Suppressor macrophage treated with lipopolysaccharide for 1 hour (primary cell): Measurements from ENCODE around the gene MYH13.
"Not testable (repeated sequence)": the region's sequence is repeated elsewhere in the genome, so short reads cannot be mapped to it uniquely, and the experiment has no call there.

ENCODE experiments used
- DNase-seq, 3 donors: peaks; one replicate each; pipeline ENCODE4 v3.0.0-alpha.2; 2020 to 2022

MYH13 gene

DNA sequence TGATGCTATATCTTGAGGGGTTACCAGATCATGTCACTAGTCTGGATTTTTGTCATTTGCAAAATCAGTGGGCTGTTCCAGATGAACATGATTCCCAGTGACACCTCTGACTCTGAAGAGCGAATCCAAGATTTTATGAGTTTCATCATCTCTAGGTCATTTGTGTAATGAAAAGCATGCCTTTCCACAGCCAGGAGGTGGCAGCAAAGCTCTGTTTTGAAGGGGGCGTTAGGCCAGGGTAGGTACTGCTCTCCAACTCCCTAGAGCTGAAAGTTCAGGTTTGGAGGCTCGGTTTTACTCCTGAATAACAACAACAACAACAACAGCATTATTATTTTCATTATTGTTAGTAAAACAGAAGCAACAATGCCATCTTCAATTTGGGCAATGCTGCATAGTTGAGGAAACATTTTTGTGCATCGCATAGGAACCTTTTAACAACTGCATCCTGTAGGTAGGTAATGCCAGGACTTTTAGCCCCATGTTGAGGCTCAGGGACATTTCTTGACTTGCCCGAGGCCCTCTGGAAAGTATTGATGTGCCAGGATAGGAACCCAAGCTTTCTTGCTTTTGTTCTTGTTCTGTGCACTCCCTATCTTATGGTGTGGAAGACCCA lies 77.0 kb downstream of the MYH13 start:
- DNase-seq = peak; percentile 81 to 87 (median 85)

DNA sequence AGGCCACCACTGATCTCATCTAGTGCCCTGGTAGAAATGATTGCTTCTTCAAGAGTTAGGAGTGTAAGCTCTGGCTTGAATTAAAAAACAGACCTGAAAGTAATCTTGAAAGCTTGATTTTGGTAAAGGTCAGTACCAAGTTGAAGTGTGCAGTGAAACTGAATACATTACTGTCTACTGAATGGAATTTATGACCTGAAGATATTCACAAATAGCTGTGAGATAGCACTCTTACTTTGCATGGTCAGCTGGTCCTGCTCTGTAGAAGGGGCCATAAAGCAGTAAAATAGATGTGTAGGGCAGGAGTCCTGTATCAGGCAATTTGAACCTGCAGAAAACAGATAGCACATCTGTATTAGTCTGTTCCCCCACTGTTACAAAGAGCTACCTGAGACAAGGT lies 78.6 kb downstream of the MYH13 start:
- DNase-seq = no peak

DNA sequence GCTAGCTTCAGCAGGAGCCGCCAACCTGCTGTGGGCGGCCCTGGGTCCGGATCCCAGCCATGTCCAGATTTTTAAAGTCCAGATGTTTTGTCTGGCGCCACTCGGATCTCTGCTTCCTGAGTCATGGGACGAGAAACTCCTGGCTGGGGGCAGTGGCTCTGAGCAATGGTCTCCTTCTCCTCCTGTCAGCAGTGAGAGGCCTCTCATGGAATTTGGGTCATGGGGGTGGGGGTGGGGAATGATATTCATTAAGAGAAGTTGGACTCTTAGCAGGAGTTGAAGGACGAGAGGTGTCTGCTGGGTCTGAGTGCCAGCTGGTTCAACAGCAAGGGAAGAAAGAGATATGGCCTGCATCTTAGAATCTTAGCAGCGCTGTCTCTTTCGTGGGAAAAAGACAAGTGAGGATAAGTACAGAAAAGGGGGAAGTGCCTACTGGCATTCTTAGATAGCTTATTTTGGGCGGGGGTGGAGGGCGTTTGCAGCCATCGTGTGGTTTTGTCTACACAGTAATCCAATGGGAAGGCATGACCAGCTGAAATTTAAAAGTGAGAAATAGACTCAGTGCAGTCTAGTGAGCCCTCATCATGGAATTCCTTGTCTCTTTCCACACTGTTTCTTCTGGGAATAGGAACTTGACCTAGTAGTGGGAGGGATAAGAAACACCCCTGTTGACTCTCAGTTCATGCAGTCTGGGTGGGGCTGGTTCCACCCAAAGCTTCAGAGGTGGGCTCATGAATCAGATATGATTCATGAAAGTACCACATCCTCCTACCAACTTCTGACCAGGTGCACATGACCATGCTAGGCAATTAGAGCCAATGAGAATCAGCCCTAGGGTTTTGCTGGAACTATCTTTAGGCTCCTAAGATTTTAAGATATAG lies 80.5 kb downstream of the MYH13 start:
- DNase-seq = peak; percentile 61 to 66 (median 64)

DNA sequence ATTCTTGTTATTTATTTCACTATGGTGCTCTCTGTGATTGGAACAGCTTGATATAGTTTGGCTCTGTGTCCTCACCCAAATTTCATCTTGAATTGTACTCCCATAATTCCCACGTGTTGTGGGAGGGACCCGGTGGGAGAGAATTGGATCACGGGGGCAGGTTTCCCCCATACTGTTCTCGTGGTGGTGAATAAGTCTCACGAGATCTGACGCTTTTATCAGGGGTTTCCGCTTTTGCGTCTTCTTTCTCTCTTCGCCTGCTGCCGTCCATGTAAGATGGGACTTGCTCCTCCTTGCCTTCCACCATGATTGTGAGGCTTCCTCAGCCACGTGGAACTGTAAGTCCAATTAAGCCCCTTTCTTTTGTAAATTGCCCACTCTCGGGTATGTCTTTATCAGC lies 81.2 kb downstream of the MYH13 start:
- DNase-seq = not testable (repeated sequence)

- peak; percentile 26 to 57 (median 38) for DNase-seq
Measured at GRCh38 chr17:10290041-10290440, 82.8 kb downstream of the MYH13 start.

- DNase-seq = no peak
Measured at GRCh38 chr17:10286324-10286723, 86.5 kb downstream of the MYH13 start.

DNA sequence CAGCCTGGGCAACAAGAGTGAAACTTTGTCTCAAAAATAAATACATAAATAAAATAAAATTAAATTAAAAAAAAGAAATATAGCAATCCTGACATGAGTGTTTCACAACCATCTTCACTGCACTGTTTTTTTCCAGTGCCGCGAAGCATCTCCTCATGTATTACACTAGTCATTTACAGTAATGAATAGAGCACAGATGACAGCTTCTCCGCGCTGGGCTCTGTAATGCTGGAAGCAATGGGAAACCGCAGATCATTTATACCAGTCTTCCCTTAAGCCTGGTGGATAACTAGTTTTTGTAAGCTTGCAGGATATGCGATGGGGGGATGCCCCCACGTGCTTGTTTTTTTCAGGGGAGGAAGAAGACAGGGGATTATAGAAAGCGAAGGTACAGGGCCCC lies 86.9 kb downstream of the MYH13 start:
- no peak for DNase-seq

DNA sequence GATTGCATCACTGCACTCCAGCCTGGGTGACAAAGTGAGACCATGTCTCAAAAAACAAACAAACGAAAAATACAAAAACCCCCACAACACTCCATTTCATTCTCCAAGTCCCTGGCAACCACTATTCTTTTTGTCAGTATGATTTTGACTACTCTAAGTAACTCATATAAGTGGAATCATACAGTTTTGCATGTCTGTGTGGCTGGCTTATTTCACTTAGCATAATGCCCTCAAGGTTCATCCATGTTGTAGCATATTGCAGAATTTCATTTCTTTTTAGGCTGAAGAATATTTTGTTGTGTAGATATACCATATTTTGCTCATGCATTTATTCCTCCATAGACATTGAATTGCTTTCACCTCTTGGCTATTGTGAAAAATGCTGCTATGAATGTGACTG lies 92.7 kb downstream of the MYH13 start:
- no peak for DNase-seq

- no peak for DNase-seq
Measured at GRCh38 chr17:10278218-10278617, 94.6 kb downstream of the MYH13 start.

DNA sequence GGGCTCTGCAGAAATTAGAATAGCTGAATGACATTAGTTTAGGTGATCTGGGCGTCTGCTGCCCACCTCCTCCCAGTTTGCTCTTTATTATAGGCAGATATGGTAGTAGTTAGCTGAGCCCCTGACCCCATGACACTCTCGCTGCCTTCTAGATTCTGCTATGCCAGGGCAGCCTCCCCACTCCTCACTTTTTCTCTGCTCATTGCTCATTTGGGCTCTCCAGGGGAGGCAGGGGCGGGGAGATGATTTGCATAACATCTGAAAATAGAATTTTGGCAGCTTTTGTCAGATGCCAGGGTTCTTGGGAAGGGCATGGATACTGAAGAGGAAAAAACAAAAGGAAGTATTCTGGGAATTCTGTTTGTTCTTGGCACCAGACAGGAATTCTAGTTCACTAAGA lies 96.4 kb downstream of the MYH13 start:
- no peak for DNase-seq

GRCh38 chr17:10275418-10275817 lies 97.4 kb downstream of the MYH13 start:
- no peak for DNase-seq

DNA sequence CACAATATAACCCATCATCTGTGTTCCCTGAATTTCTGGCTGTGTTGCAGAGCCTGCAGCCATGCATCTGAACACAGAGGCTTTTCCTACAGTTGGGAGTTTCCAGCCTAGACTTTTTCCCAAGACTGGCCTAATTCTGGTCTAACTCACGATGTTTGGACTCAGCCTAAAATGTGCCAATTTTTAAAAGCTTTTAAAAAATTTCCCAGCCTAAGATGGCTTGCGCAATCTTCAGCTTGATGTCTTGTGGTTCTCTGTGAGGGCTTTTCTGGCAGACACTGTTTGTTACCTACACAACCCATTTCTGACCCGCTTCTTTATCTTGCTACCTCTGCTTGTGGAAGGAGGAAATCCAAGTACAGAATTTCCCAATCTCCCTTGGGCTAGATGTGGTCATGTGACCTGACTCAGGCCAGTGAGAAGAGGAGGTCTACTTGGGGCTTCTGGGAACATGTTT lies 101.7 kb downstream of the MYH13 start:
- DNase-seq = peak; percentile 80 to 92 (median 88)

GRCh38 chr17:10270258-10270657 lies 102.5 kb downstream of the MYH13 start:
- peak; percentile 79 to 97 (median 87) for DNase-seq

GRCh38 chr17:10268005-10268404 lies 104.8 kb downstream of the MYH13 start:
- DNase-seq = no peak

- DNase-seq = peak; percentile 69 to 93 (median 80)
Measured at GRCh38 chr17:10266296-10266876, 106.4 kb downstream of the MYH13 start.

DNA sequence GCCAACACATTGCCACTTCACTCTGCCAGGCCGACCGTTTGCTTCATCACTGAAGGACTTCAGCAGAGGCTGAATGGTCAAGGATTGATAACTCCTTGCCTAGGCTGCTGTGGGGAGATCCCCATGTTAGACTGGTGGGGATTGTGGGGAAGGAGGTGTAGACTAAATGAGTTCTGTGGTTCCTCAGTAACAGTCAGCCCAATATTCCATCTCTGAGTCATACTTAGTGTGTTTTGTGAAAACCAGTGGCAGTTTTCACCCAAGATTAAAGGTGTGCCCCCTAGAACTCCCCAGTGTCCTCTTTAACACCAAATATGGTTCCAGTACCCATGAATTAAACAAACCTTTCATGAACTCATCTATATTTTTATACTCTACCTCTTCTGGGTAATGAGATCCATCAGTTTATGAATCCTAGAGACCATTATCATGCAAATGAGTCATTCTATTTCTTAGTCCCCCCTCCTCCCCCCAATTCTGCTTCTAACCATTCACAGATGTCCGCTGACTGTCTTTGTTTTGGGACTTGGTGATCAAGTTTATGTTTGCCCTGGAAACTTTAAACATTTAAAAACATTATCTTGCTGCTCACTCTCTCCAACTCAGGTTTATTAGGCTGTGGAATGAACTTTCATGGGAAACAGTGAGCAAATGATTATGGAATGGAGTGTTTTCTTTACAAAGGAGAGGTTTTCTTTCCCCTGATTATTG lies 107.6 kb downstream of the MYH13 start:
- peak; percentile 45 to 67 (median 59) for DNase-seq

DNA sequence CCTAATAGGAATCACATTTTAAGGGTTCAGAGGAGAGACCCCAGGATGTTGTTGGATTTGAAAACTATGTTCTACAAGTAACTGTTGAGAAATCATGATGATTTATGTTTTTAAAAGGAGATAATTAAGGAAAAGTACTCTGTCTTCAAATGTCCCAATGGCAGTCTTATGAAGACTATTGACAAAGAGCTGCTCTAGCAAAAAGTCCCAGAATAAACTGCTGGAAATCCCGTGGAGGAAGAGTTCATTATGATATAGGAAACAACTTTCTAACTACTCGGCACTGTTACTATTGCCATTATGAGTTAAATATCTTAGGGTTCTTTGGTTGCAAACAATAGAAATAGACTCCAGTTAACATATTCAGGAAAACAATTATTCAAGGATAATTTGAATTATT lies 108.8 kb downstream of the MYH13 start:
- DNase-seq = peak; percentile 37 to 79 (median 68)

- no peak for DNase-seq
Measured at GRCh38 chr17:10262451-10262850, 110.4 kb downstream of the MYH13 start.

GRCh38 chr17:10261098-10261497 lies 111.7 kb downstream of the MYH13 start:
- DNase-seq = no peak

DNA sequence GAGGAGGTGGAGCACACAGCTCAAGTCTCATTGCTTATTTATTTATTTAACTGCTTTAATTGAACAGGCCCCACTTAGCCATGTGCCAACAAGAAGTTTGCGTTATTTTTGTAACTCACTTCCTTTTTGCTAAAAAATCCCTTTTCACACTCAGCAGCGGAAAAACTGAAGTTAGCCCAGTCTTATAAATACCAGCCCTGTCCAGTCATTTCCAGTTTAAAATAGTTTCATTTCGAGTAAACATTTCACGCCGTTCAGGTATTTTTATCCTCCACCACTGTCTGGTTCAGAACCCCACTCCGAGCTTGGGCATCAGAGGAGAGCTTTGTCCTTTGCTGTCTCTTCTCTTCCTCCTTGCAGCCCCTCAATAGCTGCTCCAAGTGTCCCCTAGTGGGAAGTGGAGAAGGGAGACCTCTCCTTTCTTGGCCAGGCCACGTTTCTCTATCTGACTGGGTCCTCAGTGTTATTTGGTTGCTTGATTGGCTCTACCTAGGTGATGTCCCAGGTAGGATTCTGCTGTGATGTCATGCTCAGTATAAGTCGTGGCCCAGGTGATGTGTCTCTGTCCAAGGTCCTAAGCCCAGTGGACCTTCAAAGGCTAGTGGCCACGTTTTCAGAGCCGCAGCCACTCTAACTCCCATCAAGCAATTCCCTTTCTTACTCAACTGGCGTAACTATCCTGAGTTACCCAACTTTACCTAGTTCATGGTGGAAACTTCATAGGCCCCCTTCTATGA lies 121.4 kb downstream of the MYH13 start:
- peak; percentile 58 to 83 (median 78) for DNase-seq
